ENCODE measurements around the gene MORC3. TPM values are rescaled to one million over a fixed set of nuclear protein-coding genes. Genes with fewer than 3 reads are reported as not detected.

MORC3 gene
- total and polyA plus RNA-seq, 9 of the 15 experiments (the other 6 are each of a cell fraction or from before 2014, with no cell fraction given) = 12.7 to 53.7 (median 36.0) TPM

DNA sequence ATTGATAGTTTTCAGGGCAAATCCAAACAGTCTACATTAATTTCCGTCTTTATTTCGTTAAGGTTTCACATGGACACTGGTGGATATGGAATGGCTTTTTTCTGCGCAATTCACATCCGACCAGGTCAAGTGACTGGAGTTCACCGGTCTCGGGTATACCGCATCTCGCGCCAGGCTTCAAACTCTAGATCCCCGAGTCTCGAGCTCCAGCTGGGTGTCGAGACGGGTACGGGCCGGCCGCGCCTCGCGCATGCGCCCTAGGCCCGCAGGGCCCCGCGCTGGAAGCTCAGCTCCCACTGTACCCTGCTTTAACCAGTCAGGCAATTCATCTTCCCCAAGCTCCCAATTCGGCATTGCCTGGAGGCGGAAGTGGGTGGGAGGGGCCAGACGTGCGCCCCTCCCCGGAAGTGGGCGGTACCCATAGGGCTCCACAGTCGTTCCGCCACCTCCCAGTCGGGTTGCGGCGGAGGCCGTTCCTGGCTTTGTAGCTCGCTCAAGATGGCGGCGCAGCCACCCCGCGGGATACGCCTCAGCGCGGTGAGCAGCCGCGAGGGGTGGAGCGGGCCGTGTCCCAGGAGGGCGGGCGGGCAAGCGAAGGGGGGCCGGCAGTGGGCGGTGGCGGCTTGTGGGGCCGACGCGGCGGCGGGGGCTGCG, at the start of gene MORC3 (continued):
- TF ChIP-seq TAF9B (IDR thresholded peaks at IDR 0.05; ENCODE audit: partially characterized antibody) (peak; percentile 76), ETV6 (IDR thresholded peaks at IDR 0.05; ENCODE audit: borderline replicate concordance in 1 of 2, low read depth in 2 of 2, low read length in 1 of 2) (no peak), ETV6 (CRISPR knock-in tag; IDR thresholded peaks at IDR 0.05; ENCODE audit: borderline replicate concordance) (no peak), HCFC1 (IDR thresholded peaks at IDR 0.05; ENCODE audit: low read depth, low read length) (peak; percentile 74), RBBP5 (IDR thresholded peaks at IDR 0.05; ENCODE audit: borderline replicate concordance, insufficient read depth, low read length, poor library complexity, severe bottlenecking) (peak; percentile 72), RB1 (IDR thresholded peaks at IDR 0.05; ENCODE audit: low read depth) (peak; percentile 73), CSDE1 (IDR thresholded peaks at IDR 0.05) (no peak), ZC3H11A (IDR thresholded peaks at IDR 0.05; ENCODE audit: low read depth, low read length) (no peak; the same call in 1 of the 2 replicates), ZNF507 (tag; conservative IDR thresholded peaks at IDR 0.05) (no peak), SRSF1 (IDR thresholded peaks at IDR 0.05; ENCODE audit: low read depth, low read length) (no peak), ZC3H8 (IDR thresholded peaks at IDR 0.05) (no peak), WHSC1 (IDR thresholded peaks at IDR 0.05; ENCODE audit: low read length) (no peak), RBFOX2 (IDR thresholded peaks at IDR 0.05; ENCODE audit: low read depth, low read length) (peak; percentile 98), ERF (CRISPR knock-in tag; IDR thresholded peaks at IDR 0.05) (no peak), ZNF436 (CRISPR knock-in tag; IDR thresholded peaks at IDR 0.05) (no peak), BRF1 (IDR thresholded peaks at IDR 0.05; ENCODE audit: borderline replicate concordance, extremely low read depth, insufficient read length) (no peak), KLF1 (tag; IDR thresholded peaks at IDR 0.05) (peak; percentile 91), IRF2 (CRISPR knock-in tag; IDR thresholded peaks at IDR 0.05) (no peak), ZNF134 (CRISPR knock-in tag; conservative IDR thresholded peaks at IDR 0.05) (no peak), HNRNPL (IDR thresholded peaks at IDR 0.05; ENCODE audit: low read depth, low read length) (no peak; the same call in 1 of the 2 replicates), FOXK2 (conservative IDR thresholded peaks at IDR 0.05 in 1 of 2, IDR thresholded peaks at IDR 0.05 in 1 of 2; ENCODE audit: low read depth in 2 of 2) (peak in 1 of 2 experiments; percentile 8; a peak in 1 of 4 replicates)
- TF ChIP-seq, protein P1, sequence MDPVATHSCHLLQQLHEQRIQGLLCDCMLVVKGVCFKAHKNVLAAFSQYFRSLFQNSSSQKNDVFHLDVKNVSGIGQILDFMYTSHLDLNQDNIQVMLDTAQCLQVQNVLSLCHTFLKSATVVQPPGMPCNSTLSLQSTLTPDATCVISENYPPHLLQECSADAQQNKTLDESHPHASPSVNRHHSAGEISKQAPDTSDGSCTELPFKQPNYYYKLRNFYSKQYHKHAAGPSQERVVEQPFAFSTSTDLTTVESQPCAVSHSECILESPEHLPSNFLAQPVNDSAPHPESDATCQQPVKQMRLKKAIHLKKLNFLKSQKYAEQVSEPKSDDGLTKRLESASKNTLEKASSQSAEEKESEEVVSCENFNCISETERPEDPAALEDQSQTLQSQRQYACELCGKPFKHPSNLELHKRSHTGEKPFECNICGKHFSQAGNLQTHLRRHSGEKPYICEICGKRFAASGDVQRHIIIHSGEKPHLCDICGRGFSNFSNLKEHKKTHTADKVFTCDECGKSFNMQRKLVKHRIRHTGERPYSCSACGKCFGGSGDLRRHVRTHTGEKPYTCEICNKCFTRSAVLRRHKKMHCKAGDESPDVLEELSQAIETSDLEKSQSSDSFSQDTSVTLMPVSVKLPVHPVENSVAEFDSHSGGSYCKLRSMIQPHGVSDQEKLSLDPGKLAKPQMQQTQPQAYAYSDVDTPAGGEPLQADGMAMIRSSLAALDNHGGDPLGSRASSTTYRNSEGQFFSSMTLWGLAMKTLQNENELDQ (CRISPR knock-in tag; IDR thresholded peaks at IDR 0.05; ENCODE audit: borderline replicate concordance) = no peak
- TF ChIP-seq, protein P2, sequence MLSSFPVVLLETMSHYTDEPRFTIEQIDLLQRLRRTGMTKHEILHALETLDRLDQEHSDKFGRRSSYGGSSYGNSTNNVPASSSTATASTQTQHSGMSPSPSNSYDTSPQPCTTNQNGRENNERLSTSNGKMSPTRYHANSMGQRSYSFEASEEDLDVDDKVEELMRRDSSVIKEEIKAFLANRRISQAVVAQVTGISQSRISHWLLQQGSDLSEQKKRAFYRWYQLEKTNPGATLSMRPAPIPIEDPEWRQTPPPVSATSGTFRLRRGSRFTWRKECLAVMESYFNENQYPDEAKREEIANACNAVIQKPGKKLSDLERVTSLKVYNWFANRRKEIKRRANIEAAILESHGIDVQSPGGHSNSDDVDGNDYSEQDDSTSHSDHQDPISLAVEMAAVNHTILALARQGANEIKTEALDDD (IDR thresholded peaks at IDR 0.05) = peak; percentile 84; the same call in 1 of the 2 replicates
- TF ChIP-seq, protein P3, sequence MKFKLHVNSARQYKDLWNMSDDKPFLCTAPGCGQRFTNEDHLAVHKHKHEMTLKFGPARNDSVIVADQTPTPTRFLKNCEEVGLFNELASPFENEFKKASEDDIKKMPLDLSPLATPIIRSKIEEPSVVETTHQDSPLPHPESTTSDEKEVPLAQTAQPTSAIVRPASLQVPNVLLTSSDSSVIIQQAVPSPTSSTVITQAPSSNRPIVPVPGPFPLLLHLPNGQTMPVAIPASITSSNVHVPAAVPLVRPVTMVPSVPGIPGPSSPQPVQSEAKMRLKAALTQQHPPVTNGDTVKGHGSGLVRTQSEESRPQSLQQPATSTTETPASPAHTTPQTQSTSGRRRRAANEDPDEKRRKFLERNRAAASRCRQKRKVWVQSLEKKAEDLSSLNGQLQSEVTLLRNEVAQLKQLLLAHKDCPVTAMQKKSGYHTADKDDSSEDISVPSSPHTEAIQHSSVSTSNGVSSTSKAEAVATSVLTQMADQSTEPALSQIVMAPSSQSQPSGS (CRISPR knock-in tag; IDR thresholded peaks at IDR 0.05) = no peak
- TF ChIP-seq, protein P4, sequence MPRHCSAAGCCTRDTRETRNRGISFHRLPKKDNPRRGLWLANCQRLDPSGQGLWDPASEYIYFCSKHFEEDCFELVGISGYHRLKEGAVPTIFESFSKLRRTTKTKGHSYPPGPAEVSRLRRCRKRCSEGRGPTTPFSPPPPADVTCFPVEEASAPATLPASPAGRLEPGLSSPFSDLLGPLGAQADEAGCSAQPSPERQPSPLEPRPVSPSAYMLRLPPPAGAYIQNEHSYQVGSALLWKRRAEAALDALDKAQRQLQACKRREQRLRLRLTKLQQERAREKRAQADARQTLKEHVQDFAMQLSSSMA (CRISPR knock-in tag; IDR thresholded peaks at IDR 0.05) = no peak
